PFSK-1 (cell line): ENCODE measurements around the gene LILRA6.

Source experiments
- FOXP2 ChIP-seq: optimal IDR thresholded peaks from 2 replicates; pipeline ENCODE3; 2011; ENCODE audit warnings: borderline replicate concordance, control low read depth, inconsistent platforms; ENCODE audit not compliant: insufficient read depth; ENCODE audit errors: extremely low read length, extremely low read depth
- POLR2AphosphoS5 ChIP-seq: IDR thresholded peaks from 2 replicates; pipeline ENCODE4 v1.6.1; 2012; ENCODE audit warnings: low read depth, mild to moderate bottlenecking, control low read depth, low read length, moderate library complexity
- SIN3A ChIP-seq: IDR thresholded peaks from 2 replicates; pipeline ENCODE4 v1.6.1; 2012; ENCODE audit warnings: mild to moderate bottlenecking, low read length, moderate library complexity, borderline replicate concordance; ENCODE audit not compliant: insufficient read depth
- TAF1 ChIP-seq: IDR thresholded peaks from 2 replicates; pipeline ENCODE4 v1.6.1; 2012; ENCODE audit warnings: low read length, control low read depth, borderline replicate concordance; ENCODE audit not compliant: insufficient read depth
- TF ChIP-seq, protein P1 (sequence below), 2 experiments: IDR thresholded peaks; 2 replicates each; pipeline versions ENCODE4 v1.6.1 to v1.8.0; 2011 to 2012; ENCODE audit warnings: low read depth in 2 of 2, low read length in 2 of 2, control low read depth in 1 of 2, inconsistent platforms in 1 of 2, mild to moderate bottlenecking in 1 of 2, moderate library complexity in 1 of 2; ENCODE audit not compliant: insufficient read depth in 1 of 2

DNA sequence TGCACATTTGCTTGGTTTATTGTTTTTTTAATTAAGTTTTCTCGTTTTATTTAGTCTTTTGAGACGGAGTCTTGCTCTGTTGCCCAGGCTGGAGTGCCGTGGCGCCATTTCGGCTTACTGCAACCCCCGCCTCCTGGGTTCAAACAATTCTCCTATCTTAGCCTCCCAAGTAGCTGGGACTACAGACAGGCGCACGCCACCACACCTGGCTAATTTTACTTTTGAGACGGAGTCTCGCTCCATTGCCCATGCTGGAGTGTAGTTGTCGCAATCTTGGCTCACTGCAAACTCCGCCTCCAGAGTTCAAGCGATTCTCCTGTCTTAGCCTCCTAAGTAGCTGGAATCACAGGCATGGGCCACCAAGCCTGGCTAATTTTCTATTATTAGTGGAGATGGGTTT is 40.6 kb downstream of the LILRA6 start:
- TF ChIP-seq POLR2AphosphoS5 (no peak), TAF1 (no peak), SIN3A (no peak), FOXP2 (no peak)
- TF ChIP-seq, protein P1, sequence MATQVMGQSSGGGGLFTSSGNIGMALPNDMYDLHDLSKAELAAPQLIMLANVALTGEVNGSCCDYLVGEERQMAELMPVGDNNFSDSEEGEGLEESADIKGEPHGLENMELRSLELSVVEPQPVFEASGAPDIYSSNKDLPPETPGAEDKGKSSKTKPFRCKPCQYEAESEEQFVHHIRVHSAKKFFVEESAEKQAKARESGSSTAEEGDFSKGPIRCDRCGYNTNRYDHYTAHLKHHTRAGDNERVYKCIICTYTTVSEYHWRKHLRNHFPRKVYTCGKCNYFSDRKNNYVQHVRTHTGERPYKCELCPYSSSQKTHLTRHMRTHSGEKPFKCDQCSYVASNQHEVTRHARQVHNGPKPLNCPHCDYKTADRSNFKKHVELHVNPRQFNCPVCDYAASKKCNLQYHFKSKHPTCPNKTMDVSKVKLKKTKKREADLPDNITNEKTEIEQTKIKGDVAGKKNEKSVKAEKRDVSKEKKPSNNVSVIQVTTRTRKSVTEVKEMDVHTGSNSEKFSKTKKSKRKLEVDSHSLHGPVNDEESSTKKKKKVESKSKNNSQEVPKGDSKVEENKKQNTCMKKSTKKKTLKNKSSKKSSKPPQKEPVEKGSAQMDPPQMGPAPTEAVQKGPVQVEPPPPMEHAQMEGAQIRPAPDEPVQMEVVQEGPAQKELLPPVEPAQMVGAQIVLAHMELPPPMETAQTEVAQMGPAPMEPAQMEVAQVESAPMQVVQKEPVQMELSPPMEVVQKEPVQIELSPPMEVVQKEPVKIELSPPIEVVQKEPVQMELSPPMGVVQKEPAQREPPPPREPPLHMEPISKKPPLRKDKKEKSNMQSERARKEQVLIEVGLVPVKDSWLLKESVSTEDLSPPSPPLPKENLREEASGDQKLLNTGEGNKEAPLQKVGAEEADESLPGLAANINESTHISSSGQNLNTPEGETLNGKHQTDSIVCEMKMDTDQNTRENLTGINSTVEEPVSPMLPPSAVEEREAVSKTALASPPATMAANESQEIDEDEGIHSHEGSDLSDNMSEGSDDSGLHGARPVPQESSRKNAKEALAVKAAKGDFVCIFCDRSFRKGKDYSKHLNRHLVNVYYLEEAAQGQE (IDR thresholded peaks at IDR 0.05; ENCODE audit: insufficient read depth in 1 of 2, low read depth in 2 of 2, low read length in 2 of 2): no peak
